GM21717 (cell line): Measurements from ENCODE around the gene GRAMD2A.
A peak's percentile ranks its signal among the peaks of the same experiment; 100 is the strongest.

Experiments
- ATAC-seq: cut with Tn5 transposase; IDR thresholded peaks from one replicate; pipeline ENCODE4 v1.9.1; 2021; ENCODE audit warnings: mild to moderate bottlenecking, moderate library complexity; ENCODE audit not compliant: unreplicated experiment

GRAMD2A gene

GRCh38 chr15:72140088-72140487 is 57.5 kb downstream of the GRAMD2A start:
- ATAC-seq, result no peak

- ATAC-seq, result no peak
Observed at GRCh38 chr15:72139667-72140066, 57.9 kb downstream of the GRAMD2A start.

GRCh38 chr15:72136170-72137051 is 61.2 kb downstream of the GRAMD2A start:
- ATAC-seq, result no peak

GRCh38 chr15:72135719-72136118 is 61.9 kb downstream of the GRAMD2A start:
- ATAC-seq, result no peak

GRCh38 chr15:72133211-72133610 is 64.4 kb downstream of the GRAMD2A start:
- ATAC-seq, result no peak

GRCh38 chr15:72131922-72132321 is 65.7 kb downstream of the GRAMD2A start:
- ATAC-seq, result no peak

- no peak for ATAC-seq
Observed at GRCh38 chr15:72130272-72130671, 67.3 kb downstream of the GRAMD2A start.

GRCh38 chr15:72128359-72128758 is 69.2 kb downstream of the GRAMD2A start:
- ATAC-seq, result no peak

GRCh38 chr15:72127724-72128322 is 69.8 kb downstream of the GRAMD2A start:
- no peak for ATAC-seq

- no peak for ATAC-seq
Observed at GRCh38 chr15:72124218-72124617, 73.4 kb downstream of the GRAMD2A start.

- ATAC-seq, result peak; percentile 55
Observed at GRCh38 chr15:72118017-72118978, 79.3 kb downstream of the GRAMD2A start, which contains the start of the genes MYO9A and SENP8. Gene MYO9A (minus strand): TSS chr15:72118150. CDS start chr15:72046563, 71,587 bp downstream. Gene SENP8 (plus strand): TSS chr15:72118403. CDS start chr15:72139624, 21,221 bp downstream.

GRCh38 chr15:72117486-72118016 is 80.0 kb downstream of the GRAMD2A start:
- peak; percentile 57 for ATAC-seq

GRCh38 chr15:72116731-72117485 is 80.7 kb downstream of the GRAMD2A start:
- ATAC-seq, result peak; percentile 9

GRCh38 chr15:72113347-72114031 is 84.1 kb downstream of the GRAMD2A start:
- no peak for ATAC-seq

- no peak for ATAC-seq
Observed at GRCh38 chr15:72112805-72113204, 84.8 kb downstream of the GRAMD2A start.

- ATAC-seq, result no peak
Observed at GRCh38 chr15:72112116-72112515, 85.5 kb downstream of the GRAMD2A start.

- no peak for ATAC-seq
Observed at GRCh38 chr15:72110355-72110754, 87.2 kb downstream of the GRAMD2A start.
